Retinal pigment epithelial cell (primary cell): ENCODE measurements around the gene TTBK2.

ENCODE experiments used
- DNase-seq: peaks from one replicate; pipeline ENCODE4 v3.0.0-alpha.2; 2010; ENCODE audit warnings: low read depth
- H3K4me3 ChIP-seq: 2 replicates; pipeline ENCODE4 v1.5.1; 2011; ENCODE audit warnings: mild to moderate bottlenecking, low read length, control low read depth, moderate library complexity
- CTCF ChIP-seq: conservative IDR thresholded peaks from 2 replicates; pipeline ENCODE4 v1.5.1; 2011; ENCODE audit warnings: low read depth, low read length, control low read depth, inconsistent platforms

Gene TTBK2

GRCh38 chr15:42732095-42732827, 188.3 kb downstream of the TTBK2 start:
- H3K4me3 ChIP-seq, result no peak overlapping the region
- no peak for DNase-seq
- no peak for TF ChIP-seq CTCF

- TF ChIP-seq CTCF, result no peak
- no peak for DNase-seq
Measured at GRCh38 chr15:42731461-42731860, 189.1 kb downstream of the TTBK2 start.

GRCh38 chr15:42730536-42730935, 190.0 kb downstream of the TTBK2 start:
- TF ChIP-seq CTCF, result no peak
- no peak overlapping the region for H3K4me3 ChIP-seq
- no peak for DNase-seq

More at GRCh38 chr15:42731461-42731860, 189.1 kb downstream of the TTBK2 start:
- H3K4me3 ChIP-seq, result no peak overlapping the region

GRCh38 chr15:42730135-42730534, 190.4 kb downstream of the TTBK2 start:
- no peak for DNase-seq
- H3K4me3 ChIP-seq, result no peak overlapping the region
- TF ChIP-seq CTCF, result no peak

- H3K4me3 ChIP-seq, result no peak overlapping the region
- DNase-seq, result no peak
- TF ChIP-seq CTCF, result no peak
Measured at GRCh38 chr15:42729409-42729808, 191.2 kb downstream of the TTBK2 start.

GRCh38 chr15:42728972-42729371, 191.6 kb downstream of the TTBK2 start:
- H3K4me3 ChIP-seq, result no peak overlapping the region
- DNase-seq, result no peak
- no peak for TF ChIP-seq CTCF

GRCh38 chr15:42728560-42728959, 192.0 kb downstream of the TTBK2 start:
- H3K4me3 ChIP-seq, result no peak overlapping the region
- no peak for TF ChIP-seq CTCF
- DNase-seq, result no peak
